HuH-7.5 (cell line): ENCODE data around the gene LTBP2.

Experiments
- DNase-seq: peaks from one replicate; pipeline ENCODE4 v3.0.0; 2011; ENCODE audit warnings: low spot score

The LTBP2 gene

GRCh38 chr14:74507085-74507484 lies 105.0 kb downstream of the LTBP2 start:
- no peak for DNase-seq

- no peak for DNase-seq
These were observed 105.6 kb downstream of the LTBP2 start for GRCh38 chr14:74506411-74506851.

- DNase-seq, result no peak
These were observed 106.2 kb downstream of the LTBP2 start for GRCh38 chr14:74505831-74506230.

- DNase-seq, result no peak
These were observed 106.9 kb downstream of the LTBP2 start for GRCh38 chr14:74504874-74505720.

GRCh38 chr14:74504412-74504811 lies 107.6 kb downstream of the LTBP2 start:
- no peak for DNase-seq

GRCh38 chr14:74503938-74504335 lies 108.1 kb downstream of the LTBP2 start:
- DNase-seq, result no peak

- DNase-seq, result no peak
These were observed 108.6 kb downstream of the LTBP2 start for GRCh38 chr14:74503291-74503937.

- peak; percentile 52 for DNase-seq
These were observed 109.6 kb downstream of the LTBP2 start for GRCh38 chr14:74502236-74503019.

- DNase-seq, result no peak
These were observed 110.3 kb downstream of the LTBP2 start for GRCh38 chr14:74501691-74502090.

- no peak for DNase-seq
These were observed 110.9 kb downstream of the LTBP2 start for GRCh38 chr14:74501135-74501614.

GRCh38 chr14:74500417-74501134 lies 111.5 kb downstream of the LTBP2 start:
- no peak for DNase-seq

- DNase-seq, result no peak
These were observed 116.7 kb downstream of the LTBP2 start for GRCh38 chr14:74495356-74495755.

GRCh38 chr14:74493343-74494261 lies 118.4 kb downstream of the LTBP2 start, which contains the start of gene ISCA2:
TSS of gene ISCA2 (plus strand) at chr14:74493765. CDS start at chr14:74493775, 10 bp downstream.
- peak; percentile 94 for DNase-seq

GRCh38 chr14:74492776-74493342 lies 119.2 kb downstream of the LTBP2 start, which contains the start of gene NPC2:
TSS of gene NPC2 (minus strand) at chr14:74493305. CDS start at chr14:74493274, 31 bp downstream.
- no peak for DNase-seq

GRCh38 chr14:74491956-74492775 lies 119.9 kb downstream of the LTBP2 start:
- DNase-seq, result no peak

GRCh38 chr14:74490486-74490885 lies 121.6 kb downstream of the LTBP2 start:
- DNase-seq, result no peak

- DNase-seq, result no peak
These were observed 123.1 kb downstream of the LTBP2 start for GRCh38 chr14:74488786-74489397.

GRCh38 chr14:74486164-74486563 lies 125.9 kb downstream of the LTBP2 start:
- no peak for DNase-seq

- DNase-seq, result no peak
These were observed 128.7 kb downstream of the LTBP2 start for GRCh38 chr14:74483321-74483720.
